HG03521 (cell line): ENCODE data around the gene TULP1.
"Not testable (repeated sequence)": the region's sequence is repeated elsewhere in the genome, so short reads cannot be mapped to it uniquely, and the experiment has no call there.

ENCODE experiments used
- ATAC-seq: cut with Tn5 transposase; IDR thresholded peaks from one replicate; pipeline ENCODE4 v1.9.1; 2021; ENCODE audit warnings: mild to moderate bottlenecking, moderate library complexity; ENCODE audit not compliant: unreplicated experiment

The TULP1 gene

GRCh38 chr6:35512740-35513139 lies at the start of gene TULP1:
TULP1 (minus strand) TSS chr6:35512896; CDS start chr6:35512858, 38 bp downstream.
- ATAC-seq: no peak

- no peak for ATAC-seq
Observed at GRCh38 chr6:35562060-35562459, 49.4 kb upstream of the TULP1 start.

DNA sequence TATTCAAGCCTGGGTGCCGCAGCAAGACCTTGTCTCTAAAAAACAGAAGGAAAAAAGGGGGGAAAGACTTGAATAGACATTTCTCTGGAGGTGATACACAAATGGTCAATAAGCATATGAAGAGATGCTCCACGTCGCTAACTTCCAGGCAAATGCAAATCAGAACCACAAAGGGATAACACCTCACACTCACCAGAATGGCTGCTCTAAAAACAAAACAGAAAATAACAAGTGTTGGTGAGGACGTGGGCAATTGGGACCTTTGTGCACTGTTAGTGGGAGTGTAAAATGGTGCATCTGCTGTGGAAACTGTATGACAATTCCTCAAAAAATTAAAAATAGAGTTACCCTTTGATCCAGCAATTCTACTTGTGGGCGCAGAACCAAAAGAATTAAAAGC lies 48.4 kb upstream of the TULP1 start:
- ATAC-seq: no peak

DNA sequence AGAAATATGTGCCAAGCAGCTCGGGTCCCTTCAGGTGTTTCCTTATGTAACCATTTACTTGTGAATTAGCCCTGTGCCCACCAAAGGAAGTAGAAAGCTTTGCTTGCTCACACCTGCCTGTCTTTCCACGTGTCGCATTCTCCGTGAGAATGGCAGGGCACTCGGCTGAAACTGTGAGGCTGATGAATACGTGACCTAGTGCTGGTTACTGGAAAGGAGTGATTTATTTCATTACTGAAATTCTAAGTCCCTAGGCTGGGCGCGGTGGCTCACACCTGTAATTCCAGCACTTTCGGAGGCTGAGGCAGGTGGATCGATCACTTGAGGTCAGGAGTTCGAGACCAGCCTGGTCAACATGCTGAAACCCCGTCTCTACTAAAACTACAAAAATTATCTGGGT lies 45.9 kb upstream of the TULP1 start:
- no peak for ATAC-seq

DNA sequence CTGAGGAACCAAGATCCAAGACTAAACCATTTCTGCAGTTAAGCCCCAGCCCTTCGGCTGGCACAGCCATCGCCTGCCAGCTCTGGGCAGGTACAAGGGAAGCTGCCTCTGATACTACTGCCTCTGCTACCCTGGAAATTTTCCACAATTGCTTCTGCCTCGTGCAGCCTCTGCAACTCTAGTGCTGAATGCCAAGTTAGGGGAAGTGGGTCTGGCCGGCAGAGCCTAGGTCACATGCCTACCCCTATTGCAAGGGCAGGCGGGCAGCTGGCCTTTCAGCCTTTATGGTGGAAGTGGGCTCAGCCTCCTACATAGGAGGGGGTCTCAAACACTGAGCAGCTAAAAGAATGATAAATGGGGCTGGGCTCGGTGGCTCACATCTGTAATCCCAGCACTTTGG lies 44.5 kb upstream of the TULP1 start:
- ATAC-seq: no peak

DNA sequence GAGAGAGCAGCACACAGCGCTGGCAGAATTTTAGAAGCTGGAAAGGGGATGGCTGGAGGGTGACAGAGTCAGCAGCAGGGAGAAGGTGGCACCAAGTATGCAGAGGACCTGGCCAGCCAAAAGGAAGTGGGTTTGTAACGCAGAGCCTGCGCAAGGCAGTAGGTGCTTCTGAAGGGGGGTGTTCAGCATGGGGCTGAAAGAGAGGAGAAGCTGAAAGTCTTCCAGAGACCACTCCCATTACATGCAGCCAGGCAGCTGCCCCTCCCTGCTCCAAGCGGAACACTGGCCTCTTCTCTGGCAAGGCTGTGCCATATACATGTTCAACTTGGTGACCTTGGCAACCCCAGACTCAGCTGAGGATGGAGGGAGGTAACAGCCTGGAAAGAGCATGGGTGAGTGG lies 42.1 kb upstream of the TULP1 start:
- no peak for ATAC-seq

GRCh38 chr6:35553315-35553714 lies 40.6 kb upstream of the TULP1 start:
- no peak for ATAC-seq

- ATAC-seq: no peak
Observed at GRCh38 chr6:35552285-35552917, 39.7 kb upstream of the TULP1 start.

GRCh38 chr6:35550437-35550836 lies 37.7 kb upstream of the TULP1 start:
- no peak for ATAC-seq

DNA sequence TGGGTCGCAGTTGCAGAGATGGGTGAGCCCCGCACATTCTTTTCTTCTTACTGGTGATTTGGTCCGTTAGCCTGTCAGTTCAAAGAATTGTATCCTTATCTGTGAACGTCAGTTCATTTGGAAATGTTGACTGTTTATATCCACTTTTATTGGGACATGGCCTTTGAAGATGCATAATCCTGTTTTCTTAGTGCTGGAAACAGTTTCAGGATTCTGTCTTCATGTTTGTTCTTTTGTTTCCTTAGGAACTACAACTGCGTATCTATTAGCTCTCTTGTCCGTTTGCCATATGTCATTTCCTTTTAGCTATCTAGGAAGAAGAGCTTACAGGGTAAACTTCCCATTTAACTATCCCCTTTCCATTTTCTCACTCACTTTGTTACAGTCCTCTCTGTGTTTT lies 35.0 kb upstream of the TULP1 start:
- ATAC-seq: no peak

DNA sequence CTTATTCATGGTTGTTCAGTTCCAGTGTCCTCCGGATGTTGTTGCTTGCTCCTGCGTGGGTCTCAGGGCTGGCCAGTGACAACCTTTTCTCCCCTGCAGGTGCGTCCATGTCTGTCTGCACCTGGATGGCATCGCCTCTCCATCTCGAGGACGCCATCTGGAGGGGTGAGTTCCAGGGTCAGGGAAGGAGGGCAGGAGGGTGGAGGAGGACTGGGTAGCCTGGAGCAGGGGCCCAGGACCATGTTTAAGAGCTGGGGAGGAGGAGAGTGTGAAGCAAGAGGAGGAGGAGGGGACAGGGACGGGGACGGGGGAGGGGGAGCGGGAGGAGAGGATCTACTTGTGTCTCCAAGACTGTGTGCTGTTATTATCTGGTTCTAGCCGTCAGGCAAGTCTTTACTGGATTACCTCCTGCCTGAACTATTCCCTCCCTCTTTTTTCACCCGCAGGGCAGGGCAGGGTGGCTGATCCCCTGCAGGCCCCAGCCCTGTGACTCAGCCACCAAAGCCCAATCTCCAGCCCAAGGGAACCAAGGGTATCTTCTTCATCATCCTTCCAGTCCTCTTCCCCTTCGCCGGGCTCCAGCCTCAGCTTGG lies 32.2 kb upstream of the TULP1 start:
- ATAC-seq: no peak

GRCh38 chr6:35543459-35544193 lies 30.9 kb upstream of the TULP1 start:
- ATAC-seq: no peak

DNA sequence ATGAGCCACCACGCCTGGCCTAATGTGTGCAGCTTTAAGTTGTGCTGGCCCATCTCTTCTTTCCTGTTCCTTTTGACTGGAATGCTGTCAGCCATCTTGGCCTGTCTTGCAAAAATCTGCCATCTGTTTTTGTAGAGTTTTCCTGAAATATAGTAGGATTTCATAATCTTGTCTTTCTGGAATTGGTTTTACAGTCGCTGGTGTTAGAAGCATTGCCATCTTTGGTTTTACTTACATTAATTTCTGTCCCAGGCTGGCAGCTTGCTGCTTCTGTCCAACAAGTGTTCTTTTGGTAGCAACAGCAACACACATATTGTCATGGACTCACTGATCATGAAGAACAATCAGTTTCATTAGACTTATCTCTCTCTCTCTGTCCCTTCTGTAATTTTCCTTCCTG lies 29.1 kb upstream of the TULP1 start:
- no peak for ATAC-seq

- no peak for ATAC-seq
Observed at GRCh38 chr6:35539223-35539622, 26.5 kb upstream of the TULP1 start.

DNA sequence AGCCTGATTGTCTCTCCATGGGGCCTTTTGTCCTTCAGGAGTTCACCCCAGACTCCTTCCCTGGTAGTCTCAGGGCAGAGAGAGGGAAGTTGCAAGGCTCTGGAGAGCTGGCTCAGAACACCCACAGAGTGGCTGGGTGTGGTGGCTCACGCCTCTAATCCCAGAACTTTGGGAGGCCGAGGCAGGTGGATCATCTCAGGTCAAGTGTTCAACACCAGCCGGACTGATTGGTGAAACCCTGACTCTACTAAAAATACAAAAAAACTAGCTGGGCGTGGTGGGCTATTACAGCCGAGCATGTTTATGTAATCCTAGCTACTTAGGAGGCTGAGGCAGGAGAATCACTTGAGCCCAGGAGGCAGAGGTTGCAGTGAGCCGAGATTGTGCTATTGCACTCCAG lies 23.2 kb upstream of the TULP1 start:
- not testable (repeated sequence) for ATAC-seq

DNA sequence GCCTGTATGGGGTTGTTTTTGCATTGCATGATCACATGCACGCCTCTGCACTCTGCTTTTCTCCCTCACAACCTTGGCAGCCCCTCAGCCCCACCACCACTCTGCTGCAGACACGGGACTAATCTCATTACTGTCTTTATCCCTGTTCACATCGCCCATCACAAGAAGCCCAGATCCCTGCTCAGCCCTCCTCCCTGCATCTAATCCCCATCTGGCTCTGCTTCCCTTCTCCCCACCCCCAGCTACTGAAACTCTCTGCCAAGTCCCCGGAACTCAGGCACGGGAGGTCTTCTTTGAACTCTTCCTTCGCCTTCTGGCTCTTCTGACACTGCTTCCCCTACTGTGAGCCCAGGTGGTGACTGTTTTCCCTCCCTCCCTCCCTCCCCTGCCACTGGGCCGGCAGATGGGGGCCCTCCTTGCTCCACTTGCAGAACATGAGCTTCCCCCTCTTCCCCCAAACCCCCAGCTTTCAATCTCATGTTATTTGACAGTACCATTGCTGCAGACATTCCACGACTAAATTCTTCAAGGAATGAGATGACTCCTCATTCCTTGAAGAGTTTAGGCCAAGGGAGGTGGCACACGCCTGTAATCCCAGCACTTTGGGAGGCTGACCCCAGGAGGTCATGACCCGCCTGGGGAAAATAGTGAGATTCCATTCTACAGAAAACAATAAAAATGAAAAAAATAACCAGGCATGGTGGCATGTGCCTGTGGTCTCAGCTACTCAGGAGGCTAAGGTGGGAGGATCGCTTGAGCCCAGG lies 21.9 kb upstream of the TULP1 start:
- no peak for ATAC-seq

GRCh38 chr6:35533981-35534380 lies 21.3 kb upstream of the TULP1 start:
- ATAC-seq: no peak

DNA sequence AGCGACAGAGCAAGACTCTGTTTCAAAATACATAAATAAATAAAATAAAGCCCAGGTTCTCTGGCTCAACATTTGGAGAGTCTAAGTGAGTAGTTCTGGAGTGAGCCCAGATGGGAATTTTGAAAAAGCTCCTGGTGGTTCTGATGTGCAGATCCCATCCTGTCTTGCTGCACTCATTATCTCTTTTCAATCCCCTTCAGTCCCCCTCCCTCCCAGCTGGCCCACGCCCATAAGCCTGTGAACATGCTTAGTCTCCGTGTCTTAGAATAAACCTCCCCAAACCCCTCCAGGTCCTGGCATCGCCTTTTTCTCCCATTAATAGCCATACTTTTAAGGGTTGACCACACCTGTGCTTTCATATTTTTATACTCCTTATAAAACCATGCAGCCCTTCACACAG lies 19.4 kb upstream of the TULP1 start:
- no peak for ATAC-seq

GRCh38 chr6:35524380-35525020 lies 11.8 kb upstream of the TULP1 start:
- ATAC-seq: no peak

GRCh38 chr6:35522660-35523658 lies 10.3 kb upstream of the TULP1 start:
- ATAC-seq: no peak
